HL-60 (cell line): ENCODE data around the gene AIFM2.

Experiments
- CTCF ChIP-seq: IDR thresholded peaks from one replicate; pipeline ENCODE4 v1.5.1; 2011; ENCODE audit warnings: low read length, control low read depth, inconsistent platforms; ENCODE audit not compliant: insufficient read depth
- GABPA ChIP-seq: IDR thresholded peaks from 2 replicates; pipeline ENCODE4 v1.6.1; 2012; ENCODE audit warnings: low read depth
- POLR2AphosphoS5 ChIP-seq: IDR thresholded peaks from 2 replicates; pipeline ENCODE4 v1.6.1; 2012; ENCODE audit warnings: low read depth
- REST ChIP-seq: IDR thresholded peaks from 2 replicates; pipeline ENCODE4 v1.6.1; 2012; ENCODE audit warnings: low read depth; ENCODE audit not compliant: insufficient replicate concordance
- SPI1 ChIP-seq: IDR thresholded peaks from 2 replicates; pipeline ENCODE4 v1.6.1; 2012; ENCODE audit warnings: low read depth, mild to moderate bottlenecking, borderline replicate concordance

DNA sequence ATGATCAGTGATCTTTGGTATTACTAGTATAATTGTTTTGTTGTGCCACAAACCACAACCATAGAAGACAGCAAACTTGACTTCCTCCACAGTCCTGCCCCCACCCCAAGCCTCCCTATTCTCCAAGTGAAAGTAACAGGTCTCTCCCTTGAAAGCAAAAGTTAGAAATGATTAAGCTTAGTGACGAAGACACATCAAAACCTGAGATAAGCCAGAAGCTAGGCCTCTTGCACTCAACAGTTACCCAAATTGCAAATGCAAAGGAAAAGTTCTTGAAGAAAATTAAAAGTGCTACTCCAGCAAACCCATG lies 30.2 kb upstream of the AIFM2 start:
- no peak for TF ChIP-seq POLR2AphosphoS5
- no peak for TF ChIP-seq CTCF
- TF ChIP-seq SPI1, result 0 out of 2 replicates have a peak, but pooled peaks have one; percentile 10
- no peak for TF ChIP-seq REST
- TF ChIP-seq GABPA, result no peak
